Uterus (tissue), 4 donors: ENCODE data around the gene HOXB5. TPM values are rescaled to one million over a fixed set of nuclear protein-coding genes. Genes with fewer than 3 reads are reported as not detected.

Source experiments
- DNase-seq, 2 donors: peaks; one replicate each; pipeline ENCODE4 v3.0.0-alpha.2; 2019 to 2020
- H3K27ac ChIP-seq, 2 donors: fragments of 200-600 bp; sonication (generic); 1 replicate in 1 of 2; 2 replicates in 1 of 2; pipeline ENCODE4 v1.5.1; 2016 to 2018
- H3K27me3 ChIP-seq, 2 donors: fragments of 200-600 bp; sonication (generic); one replicate each; pipeline ENCODE4 v1.5.1; 2018 to 2019; ENCODE audit warnings: control low read depth in 1 of 2
- H3K36me3 ChIP-seq, 2 donors: fragments of 200-600 bp; sonication (generic); one replicate each; pipeline ENCODE4 v1.5.1; 2019; ENCODE audit warnings: control low read depth in 1 of 2
- H3K4me1 ChIP-seq, 2 donors: fragments of 200-600 bp; sonication (generic); one replicate each; pipeline ENCODE4 v1.5.1; 2018 to 2019; ENCODE audit warnings: control low read depth in 1 of 2
- H3K4me3 ChIP-seq, 2 donors: fragments of 200-600 bp; sonication (generic); 1 replicate in 1 of 2; 2 replicates in 1 of 2; pipeline ENCODE4 v1.5.1; 2018 to 2019; ENCODE audit warnings: mild to moderate bottlenecking in 1 of 2
- H3K9me3 ChIP-seq, 2 donors: fragments of 200-600 bp; sonication (generic); one replicate each; pipeline ENCODE4 v1.5.1; 2019; ENCODE audit warnings: control low read depth in 1 of 2
- CTCF ChIP-seq, 4 experiments: fragments of 200-600 bp in 2 of 4; fragments of 450-650 bp in 2 of 4; sonication (generic) in 2 of 4; IDR thresholded peaks; one replicate each; pipeline ENCODE4 v1.5.1; 2016 to 2019; ENCODE audit warnings: antibody characterized with exemption in 4 of 4, mild to moderate bottlenecking in 2 of 4, moderate library complexity in 1 of 4
- POLR2A ChIP-seq, 2 donors: fragments of 450-650 bp; IDR thresholded peaks; one replicate each; pipeline ENCODE4 v1.6.1; 2016; ENCODE audit warnings: antibody characterized with exemption in 2 of 2, mild to moderate bottlenecking in 1 of 2, moderate library complexity in 1 of 2
- intact Hi-C: fragments of 100-400 bp; cut with DNase I; formaldehyde crosslinking; loops from one replicate; pipeline ENCODE4 v1.15.1; 2023; ENCODE audit warnings: low total_unique reads
- total RNA-seq, 4 donors: library from RNA; depleted of rRNA in 3 of 4; stranded (reverse); fragments of >200 nt in 3 of 4; gene quantifications; one replicate each; pipeline versions ENCODE4 v1.1.0 to v1.2.4, GENCODE V29; 2014 to 2023
- donor health status: DM: yes; HTN: yes; CAD: no.

The HOXB5 gene
- total RNA-seq, 4 donors from 2014 or later: 0.55 to 2.5 (median 0.59) TPM; not detected in 1

- Histone ChIP-seq H3K4me1 (peaks cover 9% of the 10 kb centered on the region in 2 donors), H3K27ac (no peak overlapping the region), H3K36me3 (no peaks in the 10 kb centered on the region), H3K27me3 (no peaks in the 10 kb centered on the region), H3K4me3 (no peak overlapping the region), H3K9me3 (no peaks in the 10 kb centered on the region)
- intact Hi-C loops: no loop called here
- TF ChIP-seq POLR2A (IDR thresholded peaks at IDR 0.05): no peak
- TF ChIP-seq CTCF (IDR thresholded peaks at IDR 0.05): no peak
- no peak for DNase-seq
Observed at GRCh38 chr17:48550502-48551213, 42.9 kb downstream of the HOXB5 start.

GRCh38 chr17:48549914-48550501 lies 43.6 kb downstream of the HOXB5 start:
- intact Hi-C loops: no loop called here
- Histone ChIP-seq H3K4me3 (no peak overlapping the region), H3K36me3 (no peaks in the 10 kb centered on the region), H3K27me3 (no peaks in the 10 kb centered on the region), H3K9me3 (no peaks in the 10 kb centered on the region), H3K27ac (no peak overlapping the region), H3K4me1 (peaks cover 15% of the 10 kb centered on the region in 2 donors)
- no peak for TF ChIP-seq POLR2A (IDR thresholded peaks at IDR 0.05)
- no peak for DNase-seq

- Histone ChIP-seq H3K36me3 (no peaks in the 10 kb centered on the region), H3K27me3 (no peaks in the 10 kb centered on the region), H3K27ac (peak overlapping the region in 1 of 2 donors; percentile 93), H3K4me1 (peaks cover 12 to 17% of the 10 kb centered on the region in 2 donors), H3K9me3 (no peaks in the 10 kb centered on the region), H3K4me3 (no peak overlapping the region)
- intact Hi-C loops: no loop called here
- TF ChIP-seq CTCF (IDR thresholded peaks at IDR 0.05) (no peak), POLR2A (IDR thresholded peaks at IDR 0.05) (no peak)
- no peak for DNase-seq
Observed at GRCh38 chr17:48549281-48549630, 44.3 kb downstream of the HOXB5 start.

GRCh38 chr17:48548523-48549280 lies 44.9 kb downstream of the HOXB5 start:
- DNase-seq: no peak
- no peak for TF ChIP-seq POLR2A (IDR thresholded peaks at IDR 0.05)
- TF ChIP-seq CTCF (IDR thresholded peaks at IDR 0.05): no peak
- H3K9me3 ChIP-seq: no peaks in the 10 kb centered on the region
- H3K27me3 ChIP-seq: no peaks in the 10 kb centered on the region
- H3K27ac ChIP-seq: peak overlapping the region; percentile 93 to 97
- intact Hi-C loops: no loop called here
- no peak overlapping the region for H3K4me3 ChIP-seq
- H3K4me1 ChIP-seq: peaks cover 12 to 17% of the 10 kb centered on the region in 2 donors
- no peaks in the 10 kb centered on the region for H3K36me3 ChIP-seq

GRCh38 chr17:48547808-48548522 lies 45.6 kb downstream of the HOXB5 start:
- intact Hi-C loops: no loop called here
- Histone ChIP-seq H3K36me3 (no peaks in the 10 kb centered on the region), H3K4me1 (peaks cover 12 to 17% of the 10 kb centered on the region in 2 donors), H3K27ac (peak overlapping the region; percentile 93 to 97), H3K9me3 (no peaks in the 10 kb centered on the region), H3K27me3 (no peaks in the 10 kb centered on the region), H3K4me3 (peak overlapping the region; percentile 0 to 15)
- TF ChIP-seq POLR2A (IDR thresholded peaks at IDR 0.05) (no peak), CTCF (IDR thresholded peaks at IDR 0.05) (no peak)
- DNase-seq: no peak
